Measurements from ENCODE around the gene NLGN4X. TPM values are rescaled to one million over a fixed set of nuclear protein-coding genes. Genes with fewer than 3 reads are reported as not detected.

The NLGN4X gene
- 0.05 TPM for total RNA-seq (2021; ENCODE audit: unreplicated experiment)
- not detected in 2 replicates for polyA plus RNA-seq (2012)
- Bru-seq, nascent RNA, result percentile 0 among the genes with signal in this experiment
- percentile 0 among the genes with signal in this experiment for BruChase-seq, experiment 1, labeled RNA remaining after a 6-hour chase
- percentile 0 among the genes with signal in this experiment for BruChase-seq, experiment 2, labeled RNA remaining after a 2-hour chase
- long read RNA-seq, result 0 reads

- DNase-seq (ENCODE audit: low read depth, low spot score), result no peak
- no peak for ATAC-seq
- no peak within 1 kb of the TSS for H3K4me3 ChIP-seq (replicated peaks in 1 of 2; ENCODE audit: low read depth in 1 of 2, low read length in 2 of 2)
- CTCF ChIA-PET, result no interaction called here
- RAD21 ChIA-PET (ENCODE audit: low non-redundant PET in 1 of 2, low total read pairs in 2 of 2, uncharacterized antibody in 2 of 2, unreplicated experiment in 2 of 2), result no interaction called here
- H3K36me3 ChIP-seq (ENCODE audit: control insufficient read depth in 1 of 2, insufficient read depth in 2 of 2, low read length in 2 of 2), result no peaks in the 10 kb centered on the region
- no peaks in the 10 kb centered on the region for H4K20me1 ChIP-seq (ENCODE audit: insufficient read depth)
- H3K9ac ChIP-seq (ENCODE audit: low read length), result no peak within 1 kb of the TSS
- H3K4me2 ChIP-seq (ENCODE audit: low read length), result no peak within 1 kb of the TSS
- POLR2A ChIA-PET, result no interaction called here
- BruUV-seq (replicated peaks), result no TSS peak
- H3K27ac ChIP-seq (ENCODE audit: low read depth, low read length), result no peak within 1 kb of the TSS
- TF ChIP-seq ATF3 (IDR thresholded peaks at IDR 0.05), result no peak
- TF ChIP-seq RAD21 (IDR thresholded peaks at IDR 0.05; ENCODE audit: low read depth), result no peak
- TF ChIP-seq ZNF274 (IDR thresholded peaks at IDR 0.05; ENCODE audit: low read depth, low read length), result no peak
- no peak for TF ChIP-seq CTCF (IDR thresholded peaks at IDR 0.05 in 2 of 3, conservative IDR thresholded peaks at IDR 0.05 in 1 of 3; ENCODE audit: borderline replicate concordance in 1 of 3, insufficient read depth in 1 of 3, low read depth in 2 of 3, low read length in 2 of 3)
- H3K9me3 ChIP-seq (ENCODE audit: control insufficient read depth in 1 of 2, insufficient read depth in 1 of 2, low read depth in 1 of 2, low read length in 2 of 2), result no peaks in the 10 kb centered on the region; a peak in 2 of 4 replicates
- no peaks in the 10 kb centered on the region for H3K79me2 ChIP-seq (ENCODE audit: insufficient read depth, low read length)
- H3K9me2 ChIP-seq (ENCODE audit: insufficient read depth), result no peaks in the 10 kb centered on the region
- no peak within 1 kb of the TSS for H2AFZ ChIP-seq (ENCODE audit: low read depth, low read length, poor library complexity, severe bottlenecking)
- H3K4me1 ChIP-seq (ENCODE audit: control insufficient read depth in 1 of 2, insufficient read depth in 2 of 2, low read length in 2 of 2), result no peaks in the 10 kb centered on the region
- H3K27me3 ChIP-seq (ENCODE audit: insufficient read depth, low read length), result no peaks in the 10 kb centered on the region
- intact Hi-C loops (cut with micrococcal nuclease), result no loop called here
Observed at GRCh38 chrX:6228720-6229119, at the start of gene NLGN4X. TSS of gene NLGN4X (minus strand) at chrX:6228867. CDS start at chrX:6151466, 77,401 bp downstream.

DNA sequence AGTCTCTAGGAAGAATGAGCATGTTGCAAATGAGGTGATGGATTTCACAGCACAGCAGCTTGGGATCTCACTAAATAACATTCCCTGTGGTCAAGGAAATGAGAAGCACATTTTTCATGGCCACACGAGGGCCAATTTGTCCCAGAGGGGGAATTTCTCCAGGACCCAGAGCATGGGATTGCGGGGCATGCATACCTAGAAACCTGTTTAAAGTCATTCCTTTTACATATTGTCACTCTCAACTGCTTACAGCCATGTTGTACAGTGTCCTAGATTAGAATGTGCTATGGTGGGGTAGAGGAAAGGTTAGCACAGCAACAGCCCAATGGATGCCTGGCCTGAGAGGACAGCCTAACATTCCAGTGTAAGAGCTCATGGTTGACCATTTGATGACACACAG is 37.4 kb upstream of the NLGN4X start:
- no peak for TF ChIP-seq TCF7L2 (IDR thresholded peaks at IDR 0.05; ENCODE audit: borderline replicate concordance, extremely low read depth, insufficient read depth, insufficient read length)
- TF ChIP-seq JUND (IDR thresholded peaks at IDR 0.05), result no peak
- TF ChIP-seq ZFX (IDR thresholded peaks at IDR 0.05), result no peak
- no peak for TF ChIP-seq FOSL1 (IDR thresholded peaks at IDR 0.05; ENCODE audit: low read depth)
- no peak for TF ChIP-seq CBX3 (IDR thresholded peaks at IDR 0.05; ENCODE audit: low read depth)
- TF ChIP-seq REST (IDR thresholded peaks at IDR 0.05; ENCODE audit: low read depth), result no peak
- no peak for TF ChIP-seq RAD21 (IDR thresholded peaks at IDR 0.05; ENCODE audit: low read depth)
- TF ChIP-seq ZNF274 (IDR thresholded peaks at IDR 0.05; ENCODE audit: low read depth, low read length), result no peak
- no peak for TF ChIP-seq EZH2 (IDR thresholded peaks at IDR 0.05)
- TF ChIP-seq EGR1 (IDR thresholded peaks at IDR 0.05; ENCODE audit: low read depth), result no peak
- H4K20me1 ChIP-seq (ENCODE audit: insufficient read depth), result no peaks in the 10 kb centered on the region
- POLR2A ChIA-PET, result no interaction called here
- H3K27ac ChIP-seq (ENCODE audit: low read depth, low read length), result no peak overlapping the region
- H3K9me3 ChIP-seq (ENCODE audit: control insufficient read depth in 1 of 2, insufficient read depth in 1 of 2, low read depth in 1 of 2, low read length in 2 of 2), result peaks cover 0 to 4% of the 10 kb centered on the region in 2 experiments; a peak in 1 of 4 replicates
- no TSS peak for BruUV-seq (replicated peaks)
- no peaks in the 10 kb centered on the region for H3K27me3 ChIP-seq (ENCODE audit: insufficient read depth, low read length)
- no peak for DNase-seq (ENCODE audit: low read depth, low spot score)
- no peaks in the 10 kb centered on the region for H3K36me3 ChIP-seq (ENCODE audit: control insufficient read depth in 1 of 2, insufficient read depth in 2 of 2, low read length in 2 of 2)
- RAD21 ChIA-PET (ENCODE audit: low non-redundant PET in 1 of 2, low total read pairs in 2 of 2, uncharacterized antibody in 2 of 2, unreplicated experiment in 2 of 2), result no interaction called here
- ATAC-seq, result no peak
- intact Hi-C loops (cut with micrococcal nuclease), result no loop called here
- no peak overlapping the region for H3K9ac ChIP-seq (ENCODE audit: low read length)
- H3K9me2 ChIP-seq (ENCODE audit: insufficient read depth), result no peaks in the 10 kb centered on the region
- no peak overlapping the region for H2AFZ ChIP-seq (ENCODE audit: low read depth, low read length, poor library complexity, severe bottlenecking)
- H3K4me2 ChIP-seq (ENCODE audit: low read length), result no peak overlapping the region
- no peaks in the 10 kb centered on the region for H3K79me2 ChIP-seq (ENCODE audit: insufficient read depth, low read length)
- CTCF ChIA-PET, result no interaction called here
- no peaks in the 10 kb centered on the region for H3K4me1 ChIP-seq (ENCODE audit: control insufficient read depth in 1 of 2, insufficient read depth in 2 of 2, low read length in 2 of 2)
- H3K4me3 ChIP-seq (replicated peaks in 1 of 2; ENCODE audit: low read depth in 1 of 2, low read length in 2 of 2), result no peak overlapping the region

Measured in HCT116 (cell line).